Right lobe of liver (tissue), 4 donors: Measurements from ENCODE around the gene CADPS.

Experiments
- POLR2A ChIP-seq: fragments of 450-650 bp; IDR thresholded peaks from one replicate; pipeline ENCODE4 v1.6.1; 2017; ENCODE audit warnings: antibody characterized with exemption, mild to moderate bottlenecking
- TF ChIP-seq, protein P1 (sequence below), 4 donors: fragments of 200-600 bp in 3 of 4; fragments of 450-650 bp in 1 of 4; IDR thresholded peaks; one replicate each; pipeline versions ENCODE4 v1.5.1 to v1.8.0; 2016 to 2022; ENCODE audit warnings: antibody characterized with exemption in 4 of 4, mild to moderate bottlenecking in 2 of 4
- donor health status: DM: no; HTN: no; CAD: no.
- donor health status: DM: no; HTN: no; CAD: no.
- donor health status: DM: no; HTN: yes; CAD: no.

DNA sequence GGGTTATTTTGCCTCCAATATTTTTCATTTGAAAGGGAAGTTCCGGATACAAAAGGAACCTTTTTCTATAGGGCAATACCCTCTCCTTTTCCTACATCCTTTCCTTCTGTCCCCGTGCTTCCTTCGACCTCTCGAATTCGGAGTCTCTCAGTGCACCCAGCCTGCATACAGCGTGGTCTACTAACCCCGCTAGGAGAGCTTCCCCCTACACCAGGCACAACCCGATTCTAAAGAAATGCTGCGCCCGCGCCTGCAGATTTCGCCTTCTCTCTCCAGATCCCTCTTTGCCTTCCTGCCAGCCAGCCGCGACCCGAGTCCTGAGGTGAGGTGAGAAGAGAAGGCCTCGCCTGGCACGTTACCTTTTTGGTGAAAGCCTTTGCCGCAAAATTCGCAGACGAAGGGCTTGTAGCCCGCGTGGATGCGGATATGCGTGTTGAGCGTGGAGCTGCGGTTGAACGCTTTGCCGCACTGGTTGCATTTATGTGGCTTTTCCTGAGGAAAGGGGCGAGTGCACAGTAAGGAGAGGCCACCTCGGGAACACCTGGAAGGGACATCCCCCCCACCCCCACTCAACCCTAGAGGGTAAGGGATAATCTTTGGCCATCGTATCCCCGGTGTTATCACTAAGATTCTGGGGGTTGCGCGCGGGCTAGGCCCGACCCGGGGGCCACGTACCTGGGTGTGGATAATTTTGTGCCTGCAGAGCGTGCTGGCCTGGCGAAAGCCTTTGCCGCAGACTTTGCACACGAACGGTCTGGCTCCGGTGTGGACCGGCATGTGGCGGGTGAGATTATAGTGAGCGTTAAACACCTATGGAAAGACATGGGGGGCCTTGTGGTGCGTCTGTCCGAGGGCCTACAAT, 504.1 kb downstream of the CADPS start:
- TF ChIP-seq, protein P1, sequence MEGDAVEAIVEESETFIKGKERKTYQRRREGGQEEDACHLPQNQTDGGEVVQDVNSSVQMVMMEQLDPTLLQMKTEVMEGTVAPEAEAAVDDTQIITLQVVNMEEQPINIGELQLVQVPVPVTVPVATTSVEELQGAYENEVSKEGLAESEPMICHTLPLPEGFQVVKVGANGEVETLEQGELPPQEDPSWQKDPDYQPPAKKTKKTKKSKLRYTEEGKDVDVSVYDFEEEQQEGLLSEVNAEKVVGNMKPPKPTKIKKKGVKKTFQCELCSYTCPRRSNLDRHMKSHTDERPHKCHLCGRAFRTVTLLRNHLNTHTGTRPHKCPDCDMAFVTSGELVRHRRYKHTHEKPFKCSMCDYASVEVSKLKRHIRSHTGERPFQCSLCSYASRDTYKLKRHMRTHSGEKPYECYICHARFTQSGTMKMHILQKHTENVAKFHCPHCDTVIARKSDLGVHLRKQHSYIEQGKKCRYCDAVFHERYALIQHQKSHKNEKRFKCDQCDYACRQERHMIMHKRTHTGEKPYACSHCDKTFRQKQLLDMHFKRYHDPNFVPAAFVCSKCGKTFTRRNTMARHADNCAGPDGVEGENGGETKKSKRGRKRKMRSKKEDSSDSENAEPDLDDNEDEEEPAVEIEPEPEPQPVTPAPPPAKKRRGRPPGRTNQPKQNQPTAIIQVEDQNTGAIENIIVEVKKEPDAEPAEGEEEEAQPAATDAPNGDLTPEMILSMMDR (IDR thresholded peaks at IDR 0.05), result no peak
- no peak for TF ChIP-seq POLR2A
